HCT116 (cell line): ENCODE results near the gene MS4A4E. TPM values are rescaled to one million over a fixed set of nuclear protein-coding genes. Genes with fewer than 3 reads are reported as not detected.

Experiments
- ATAC-seq: fragments of 200-7000 bp; cut with Tn5 transposase; 2 replicates; pipeline ENCODE4 v1.9.1; 2020; ENCODE audit warnings: mild to moderate bottlenecking, moderate library complexity
- BruUV-seq: library from RNA; stranded (reverse); fragments of 400-500 nt; replicated peaks from 2 replicates; lab custom pipeline; 2021; lab: Mats Ljungman, UMichigan
- CTCF ChIA-PET: fragments of 300-600 bp; sonication (Branson Sonifier 250); formaldehyde crosslinking; loops from one replicate; lab custom pipeline; 2021; ENCODE audit warnings: antibody characterized with exemption; lab: Charles Lee
- POLR2A ChIA-PET: fragments of 300-600, 350-600 bp; sonication (Branson Sonifier 250); formaldehyde crosslinking; loops from one replicate; lab custom pipeline; 2021; ENCODE audit warnings: antibody characterized with exemption; lab: Charles Lee
- RAD21 ChIA-PET, 2 experiments: fragments of 300-600 bp; sonication (Branson Sonifier 250); formaldehyde crosslinking; loops; one replicate each; lab custom pipeline; 2023; ENCODE audit warnings: low total read pairs in 2 of 2; ENCODE audit not compliant: uncharacterized antibody in 2 of 2, unreplicated experiment in 2 of 2, low non-redundant PET in 1 of 2; lab: Charles Lee
- DNase-seq: peaks from one replicate; pipeline ENCODE4 v3.0.0-alpha.2; 2010; ENCODE audit warnings: low read depth, low spot score
- H2AFZ ChIP-seq: fragments of 200-600 bp; shearing (Covaris generic), sonication (generic); 2 replicates; pipeline ENCODE4 v1.6.1; 2017; ENCODE audit warnings: low read depth, mixed run types, mixed read lengths, antibody characterized with exemption, low read length; ENCODE audit not compliant: poor library complexity, severe bottlenecking
- H3K27ac ChIP-seq: 2 replicates; pipeline ENCODE4 v1.5.1; 2012; ENCODE audit warnings: low read depth, low read length
- H3K27me3 ChIP-seq: fragments of 200-600 bp; sonication (generic); 2 replicates; pipeline ENCODE4 v1.6.1; 2016; ENCODE audit warnings: mixed run types, low read length, mixed read lengths; ENCODE audit not compliant: insufficient read depth
- H3K36me3 ChIP-seq, 2 experiments: fragments of 200-500 bp in 1 of 2; fragments of 200-600 bp in 1 of 2; sonication (Bioruptor generic) in 1 of 2; sonication (generic) in 1 of 2; 2 replicates each; pipeline versions ENCODE4 v1.5.1 to v1.6.1; 2014 to 2016; ENCODE audit warnings: low read length in 2 of 2, inconsistent platforms in 1 of 2, mixed read lengths in 1 of 2, mixed run types in 1 of 2; ENCODE audit not compliant: insufficient read depth in 2 of 2, control insufficient read depth in 1 of 2
- H3K4me1 ChIP-seq, 2 experiments: fragments of 200-600 bp in 1 of 2; sonication (generic) in 1 of 2; 2 replicates each; pipeline versions ENCODE4 v1.5.1 to v1.6.1; 2012 to 2017; ENCODE audit warnings: low read length in 2 of 2, inconsistent platforms in 1 of 2, mild to moderate bottlenecking in 1 of 2, mixed read lengths in 1 of 2, mixed run types in 1 of 2, moderate library complexity in 1 of 2; ENCODE audit not compliant: insufficient read depth in 2 of 2, control insufficient read depth in 1 of 2
- H3K4me2 ChIP-seq: fragments of 200-600 bp; sonication (generic); 2 replicates; pipeline ENCODE4 v1.6.1; 2017; ENCODE audit warnings: mixed run types, low read length, mixed read lengths
- H3K4me3 ChIP-seq, 2 experiments: fragments of 200-600 bp in 1 of 2; sonication (generic) in 1 of 2; replicated peaks in 1 of 2; 2 replicates each; pipeline ENCODE4 v1.5.1; 2011 to 2016; ENCODE audit warnings: low read length in 2 of 2, control low read depth in 1 of 2, low read depth in 1 of 2, mild to moderate bottlenecking in 1 of 2, mixed read lengths in 1 of 2, mixed run types in 1 of 2
- H3K79me2 ChIP-seq: fragments of 200-600 bp; sonication (generic); 2 replicates; pipeline ENCODE4 v1.6.1; 2017; ENCODE audit warnings: mild to moderate bottlenecking, mixed run types, low read length, moderate library complexity, mixed read lengths; ENCODE audit not compliant: insufficient read depth
- H3K9ac ChIP-seq: fragments of 200-600 bp; sonication (generic); 2 replicates; pipeline ENCODE4 v1.6.1; 2016; ENCODE audit warnings: low read length, mixed read lengths
- H3K9me2 ChIP-seq: fragments of 200-600 bp; sonication (generic), shearing (Covaris generic); 2 replicates; pipeline ENCODE4 v1.6.1; 2017; ENCODE audit warnings: mixed run types, mild to moderate bottlenecking, moderate library complexity; ENCODE audit not compliant: insufficient read depth
- H3K9me3 ChIP-seq, 2 experiments: fragments of 200-500 bp in 1 of 2; fragments of 200-600 bp in 1 of 2; sonication (Bioruptor generic) in 1 of 2; sonication (generic) in 1 of 2; 2 replicates each; pipeline ENCODE4 v1.6.1; 2014 to 2017; ENCODE audit warnings: low read length in 2 of 2, mixed read lengths in 2 of 2, inconsistent platforms in 1 of 2, low read depth in 1 of 2, mild to moderate bottlenecking in 1 of 2, mixed run types in 1 of 2, moderate library complexity in 1 of 2; ENCODE audit not compliant: control insufficient read depth in 1 of 2, insufficient read depth in 1 of 2
- H4K20me1 ChIP-seq: fragments of 200-600 bp; sonication (generic), shearing (Covaris generic); 2 replicates; pipeline ENCODE4 v1.6.1; 2017; ENCODE audit warnings: mixed run types, mild to moderate bottlenecking, moderate library complexity; ENCODE audit not compliant: insufficient read depth
- CEBPB ChIP-seq: IDR thresholded peaks from 2 replicates; pipeline ENCODE4 v1.6.1; 2012; ENCODE audit warnings: low read depth
- CTCF ChIP-seq, 3 experiments: fragments of 200-600 bp in 1 of 3; sonication (generic) in 1 of 3; IDR thresholded peaks in 2 of 3; conservative IDR thresholded peaks in 1 of 3; 2 replicates each; pipeline ENCODE4 v1.5.1; 2012 to 2017; ENCODE audit warnings: low read depth in 2 of 3, low read length in 2 of 3, antibody characterized with exemption in 1 of 3, borderline replicate concordance in 1 of 3, control low read depth in 1 of 3, mild to moderate bottlenecking in 1 of 3, mixed read lengths in 1 of 3, mixed run types in 1 of 3, moderate library complexity in 1 of 3; ENCODE audit not compliant: insufficient read depth in 1 of 3
- EGR1 ChIP-seq: IDR thresholded peaks from 2 replicates; pipeline ENCODE4 v1.6.1; 2012; ENCODE audit warnings: low read depth
- ELF1 ChIP-seq: IDR thresholded peaks from 2 replicates; pipeline ENCODE4 v1.6.1; 2012; ENCODE audit warnings: low read depth, borderline replicate concordance
- EZH2phosphoT487 ChIP-seq: fragments of 200-600 bp; IDR thresholded peaks from 2 replicates; pipeline ENCODE4 v1.6.1; 2018; ENCODE audit warnings: antibody characterized with exemption, borderline replicate concordance
- MAX ChIP-seq: IDR thresholded peaks from 2 replicates; pipeline ENCODE4 v1.6.1; 2012
- POLR2A ChIP-seq: IDR thresholded peaks from 2 replicates; pipeline ENCODE4 v1.7.0; 2011; ENCODE audit warnings: borderline replicate concordance; ENCODE audit not compliant: insufficient read depth, insufficient read length; ENCODE audit errors: extremely low read depth
- POLR2AphosphoS5 ChIP-seq: IDR thresholded peaks from 2 replicates; pipeline ENCODE4 v1.6.1; 2011; ENCODE audit warnings: mild to moderate bottlenecking, low read depth, low read length, moderate library complexity
- SIN3A ChIP-seq: IDR thresholded peaks from 2 replicates; pipeline ENCODE4 v1.6.1; 2012; ENCODE audit warnings: low read depth
- SP1 ChIP-seq: IDR thresholded peaks from 2 replicates; pipeline ENCODE4 v1.6.1; 2012; ENCODE audit warnings: low read depth
- TCF7L2 ChIP-seq: IDR thresholded peaks from 2 replicates; pipeline ENCODE4 v1.7.0; 2011; ENCODE audit warnings: borderline replicate concordance, inconsistent platforms; ENCODE audit not compliant: insufficient read depth, insufficient read length; ENCODE audit errors: extremely low read depth
- YY1 ChIP-seq: IDR thresholded peaks from 2 replicates; pipeline ENCODE4 v1.6.1; 2011; ENCODE audit warnings: low read length, low read depth, moderate library complexity, mild to moderate bottlenecking; ENCODE audit not compliant: insufficient replicate concordance; ENCODE audit errors: extremely low read depth
- ZNF274 ChIP-seq: fragments of 200-500 bp; sonication (Bioruptor generic); IDR thresholded peaks from 2 replicates; pipeline ENCODE4 v1.6.1; 2014; ENCODE audit warnings: mild to moderate bottlenecking, low read depth, low read length, inconsistent platforms
- intact Hi-C: fragments of 100-400 bp; cut with micrococcal nuclease; formaldehyde crosslinking; loops from 2 replicates; pipeline ENCODE4 v1.10.0; 2022
- total RNA-seq: library from RNA; stranded (reverse); gene quantifications from one replicate; pipeline ENCODE4 v1.2.1, GENCODE V29; 2021; ENCODE audit not compliant: unreplicated experiment
- TF ChIP-seq, protein P1 (sequence below): IDR thresholded peaks from 2 replicates; pipeline ENCODE4 v1.6.1; 2012

MS4A4E gene
- total RNA-seq, 1 experiment from 2014 or later: not detected

DNA sequence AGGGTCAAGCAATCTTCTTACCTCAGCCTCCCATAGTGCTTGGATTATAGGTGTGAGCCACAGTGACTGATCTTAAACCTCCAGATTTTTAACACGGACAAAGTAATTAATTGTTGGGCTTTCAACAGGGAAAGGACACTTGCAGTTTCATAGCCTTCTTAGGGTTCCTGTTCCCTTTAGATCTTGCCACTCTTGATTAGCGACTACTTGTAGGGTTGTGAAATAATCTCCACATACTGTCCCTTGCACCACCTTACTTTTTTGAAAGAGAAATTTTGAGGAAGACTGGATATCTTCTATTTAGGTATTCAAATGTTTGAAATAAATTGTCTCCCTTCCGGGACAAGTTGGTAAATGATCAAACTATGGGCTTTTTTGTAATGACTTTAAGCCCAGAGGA, 7.6 kb downstream of the MS4A4E start:
- H2AFZ ChIP-seq: no peak overlapping the region
- no peaks in the 10 kb centered on the region for H3K36me3 ChIP-seq
- no peak overlapping the region for H3K9ac ChIP-seq
- POLR2A ChIA-PET: no interaction called here
- RAD21 ChIA-PET: no interaction called here
- no peak for DNase-seq
- TF ChIP-seq SP1 (no peak), EGR1 (no peak), ELF1 (no peak), CTCF (IDR thresholded peaks at IDR 0.05 in 2 of 3, conservative IDR thresholded peaks at IDR 0.05 in 1 of 3; ENCODE audit: borderline replicate concordance in 1 of 3, insufficient read depth in 1 of 3, low read depth in 2 of 3, low read length in 2 of 3) (no peak), EZH2phosphoT487 (no peak), MAX (no peak), POLR2A (no peak), POLR2AphosphoS5 (no peak), YY1 (no peak), CEBPB (no peak), TCF7L2 (no peak), ZNF274 (no peak), SIN3A (no peak)
- TF ChIP-seq, protein P1, sequence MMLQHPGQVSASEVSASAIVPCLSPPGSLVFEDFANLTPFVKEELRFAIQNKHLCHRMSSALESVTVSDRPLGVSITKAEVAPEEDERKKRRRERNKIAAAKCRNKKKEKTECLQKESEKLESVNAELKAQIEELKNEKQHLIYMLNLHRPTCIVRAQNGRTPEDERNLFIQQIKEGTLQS: no peak
- TF ChIP-seq, all 23 proteins: peak for 0
- intact Hi-C loops: no loop called here
- no peaks in the 10 kb centered on the region for H3K79me2 ChIP-seq
- H3K9me3 ChIP-seq: no peaks in the 10 kb centered on the region
- no peaks in the 10 kb centered on the region for H4K20me1 ChIP-seq
- H3K27me3 ChIP-seq: no peaks in the 10 kb centered on the region
- no peaks in the 10 kb centered on the region for H3K4me1 ChIP-seq
- BruUV-seq: no TSS peak
- ATAC-seq: no peak
- H3K4me3 ChIP-seq: no peak overlapping the region
- H3K9me2 ChIP-seq: no peaks in the 10 kb centered on the region
- H3K27ac ChIP-seq: no peak overlapping the region
- CTCF ChIA-PET: no interaction called here
- H3K4me2 ChIP-seq: no peak overlapping the region
